B cell (primary cell): ENCODE data around the gene CTNNA1. TPM values are rescaled to one million over a fixed set of nuclear protein-coding genes. Genes with fewer than 3 reads are reported as not detected.

Experiments
- ATAC-seq: fragments of 200-7000 bp; cut with Tn5 transposase; one replicate; pipeline ENCODE4 v1.10.0; 2021; ENCODE audit warnings: low read depth, mild to moderate bottlenecking, moderate number of reproducible peaks, moderate library complexity
- CTCF ChIA-PET: fragments of 350-600 bp; sonication (Branson Sonifier 250); formaldehyde crosslinking; loops from one replicate; lab custom pipeline; 2021; ENCODE audit warnings: antibody characterized with exemption, inconsistent platforms; lab: Charles Lee
- POLR2A ChIA-PET: fragments of 350-600 bp; sonication (Branson Sonifier 250); formaldehyde crosslinking; loops from one replicate; lab custom pipeline; 2021; ENCODE audit warnings: antibody characterized with exemption; lab: Charles Lee
- DNase-seq: peaks from one replicate; pipeline ENCODE4 v3.0.0; 2013
- H2AFZ ChIP-seq: 2 replicates; pipeline ENCODE4 v1.6.1; 2012; ENCODE audit warnings: mild to moderate bottlenecking, low read depth, low read length; ENCODE audit not compliant: insufficient read depth, poor library complexity, severe bottlenecking
- H3K27ac ChIP-seq, 2 donors: 1 replicate in 1 of 2; 2 replicates in 1 of 2; pipeline ENCODE4 v1.5.1; 2012 to 2013; ENCODE audit warnings: low read length in 2 of 2, mild to moderate bottlenecking in 2 of 2, moderate library complexity in 1 of 2
- H3K27me3 ChIP-seq, 4 experiments: fragments of 200-600 bp in 1 of 4; sonication (generic) in 1 of 4; replicated peaks in 1 of 4; 1 replicate in 2 of 4; 2 replicates in 2 of 4; pipeline versions ENCODE4 v1.6.1 to v1.7.0; 2013 to 2016; ENCODE audit warnings: low read length in 3 of 4, mild to moderate bottlenecking in 2 of 4, mixed read lengths in 1 of 4, moderate library complexity in 1 of 4; ENCODE audit not compliant: insufficient read depth in 4 of 4, control insufficient read depth in 3 of 4; ENCODE audit errors: control extremely low read depth in 1 of 4
- H3K36me3 ChIP-seq, 2 experiments: replicated peaks in 1 of 2; 1 replicate in 1 of 2; 2 replicates in 1 of 2; pipeline versions ENCODE4 v1.6.1 to v1.7.1; 2013; ENCODE audit warnings: low read length in 1 of 2; ENCODE audit not compliant: insufficient read depth in 2 of 2, control insufficient read depth in 1 of 2; ENCODE audit errors: control extremely low read depth in 1 of 2, extremely low read depth in 1 of 2
- H3K4me1 ChIP-seq, 2 donors: fragments of 200-600 bp in 1 of 2; sonication (generic) in 1 of 2; 1 replicate in 1 of 2; 2 replicates in 1 of 2; pipeline versions ENCODE4 v1.5.1 to v1.6.1; 2013 to 2017; ENCODE audit warnings: low read length in 2 of 2; ENCODE audit not compliant: control insufficient read depth in 2 of 2, insufficient read depth in 2 of 2
- H3K4me2 ChIP-seq: replicated peaks from 2 replicates; pipeline ENCODE3; 2012; ENCODE audit warnings: mild to moderate bottlenecking, low read depth, low read length; ENCODE audit not compliant: poor library complexity, severe bottlenecking
- H3K4me3 ChIP-seq, 5 experiments: fragments of 200-600 bp in 1 of 5; sonication (generic) in 1 of 5; 1 replicate in 3 of 5; 2 replicates in 2 of 5; pipeline versions ENCODE4 v1.5.1 to v1.7.0; 2011 to 2016; ENCODE audit warnings: low read length in 4 of 5, mild to moderate bottlenecking in 4 of 5, low read depth in 2 of 5, control low read depth in 1 of 5, moderate library complexity in 1 of 5; ENCODE audit not compliant: insufficient read depth in 1 of 5; ENCODE audit errors: control extremely low read depth in 1 of 5, extremely low read depth in 1 of 5
- H3K79me2 ChIP-seq: fragments of 200-600 bp; sonication (generic); one replicate; pipeline ENCODE4 v1.6.0; 2016; ENCODE audit warnings: low read length; ENCODE audit not compliant: control insufficient read depth, insufficient read depth
- H3K9ac ChIP-seq: fragments of 200-600 bp; sonication (generic); 2 replicates; pipeline ENCODE4 v1.6.1; 2017; ENCODE audit warnings: mild to moderate bottlenecking, low read length, moderate library complexity
- H3K9me3 ChIP-seq, 3 donors: one replicate each; pipeline versions ENCODE4 v1.6.1 to v1.7.1; 2013; ENCODE audit warnings: low read length in 2 of 3; ENCODE audit not compliant: control insufficient read depth in 2 of 3, insufficient read depth in 1 of 3; ENCODE audit errors: control extremely low read depth in 1 of 3
- H4K20me1 ChIP-seq: 2 replicates; pipeline ENCODE4 v1.6.0; 2012; ENCODE audit warnings: mild to moderate bottlenecking, low read length; ENCODE audit not compliant: insufficient read depth, control insufficient read depth, poor library complexity, severe bottlenecking
- H3K27ac Mint-ChIP-seq: one replicate; pipeline ENCODE4 v1.8.0; 2021; ENCODE audit warnings: mixed read lengths
- H3K27me3 Mint-ChIP-seq: one replicate; pipeline ENCODE4 v1.8.0; 2021; ENCODE audit warnings: mixed read lengths
- H3K4me1 Mint-ChIP-seq: one replicate; pipeline ENCODE4 v1.8.0; 2021; ENCODE audit warnings: mixed read lengths
- H3K4me3 Mint-ChIP-seq: one replicate; pipeline ENCODE4 v1.8.0; 2021; ENCODE audit warnings: mixed read lengths
- H3K9me3 Mint-ChIP-seq: one replicate; pipeline ENCODE4 v1.8.0; 2022; ENCODE audit warnings: mixed read lengths; ENCODE audit not compliant: insufficient read depth
- EZH2 ChIP-seq: IDR thresholded peaks from 2 replicates; pipeline ENCODE4 v1.6.1; 2012; ENCODE audit warnings: borderline replicate concordance, low read depth, mild to moderate bottlenecking, moderate library complexity, low read length; ENCODE audit not compliant: insufficient read depth, poor library complexity, severe bottlenecking
- WGBS: methylation state at CpG from one replicate; pipeline ENCODE4 v1.1.5; 2013; ENCODE audit warnings: missing lambda C conversion rate; ENCODE audit not compliant: insufficient coverage; 5-methylcytosine and 5-hydroxymethylcytosine counted together
- intact Hi-C: fragments of 100-400 bp; cut with micrococcal nuclease; formaldehyde crosslinking; loops from one replicate; pipeline ENCODE4 v1.10.0; 2022
- polyA plus RNA-seq: library from polyadenylated mRNA; depleted of rRNA; stranded (reverse); fragments of >200 nt; gene quantifications from 2 replicates; pipeline ENCODE4 v1.2.3, GENCODE V29; 2012
- total RNA-seq, 2 donors: library from RNA; stranded (reverse); fragments of 120-200 nt in 1 of 2; gene quantifications; 1 replicate in 1 of 2; 2 replicates in 1 of 2; pipeline versions ENCODE4 v1.2.3 to v1.2.4, GENCODE V29; 2013 to 2022
- TF ChIP-seq, protein P1 (sequence below): fragments of 200-600 bp; IDR thresholded peaks from one replicate; pipeline ENCODE4 v1.8.0; 2022; ENCODE audit warnings: antibody characterized with exemption, mild to moderate bottlenecking

The CTNNA1 gene
- total and polyA plus RNA-seq, 2 donors (not counting 1 experiment from before 2014, with no cell fraction given), result 22.7 to 96.0 TPM

DNA sequence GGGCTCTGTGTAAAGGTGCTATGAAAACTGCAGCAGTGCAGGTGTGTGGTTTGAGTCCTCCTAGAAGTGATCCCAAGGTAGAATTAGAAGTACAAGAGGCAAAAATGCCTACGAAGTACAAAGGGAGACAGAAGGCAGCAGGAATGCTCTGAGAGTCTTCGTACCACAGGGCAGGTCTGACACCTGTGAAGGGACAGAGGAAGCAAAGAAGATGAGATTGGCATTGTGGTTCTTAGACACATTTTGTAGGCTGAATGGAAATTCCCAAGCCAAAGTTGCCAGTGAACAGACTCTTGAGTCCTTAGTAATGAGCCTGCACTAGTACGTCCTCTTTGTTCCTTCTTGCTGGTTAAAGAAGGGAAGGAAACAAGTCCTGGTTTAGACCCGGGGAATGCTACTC lies 123.6 kb downstream of the CTNNA1 start:
- H3K4me1 Mint-ChIP-seq, result peaks cover 5% of the 10 kb centered on the region
- no peaks in the 10 kb centered on the region for H3K9me3 ChIP-seq
- no peak overlapping the region for H3K4me3 ChIP-seq
- H3K27me3 ChIP-seq, result no peaks in the 10 kb centered on the region
- POLR2A ChIA-PET, result no interaction called here
- no peak overlapping the region for H3K27ac ChIP-seq
- no peaks in the 10 kb centered on the region for H3K36me3 ChIP-seq
- DNase-seq (no peak), ATAC-seq (no peak)
- intact Hi-C loops, result no loop called here
- WGBS, result 100% methylated on average over 2 of the region's 4 CpGs
- no peak overlapping the region for H3K9ac ChIP-seq
- TF ChIP-seq, protein P1, sequence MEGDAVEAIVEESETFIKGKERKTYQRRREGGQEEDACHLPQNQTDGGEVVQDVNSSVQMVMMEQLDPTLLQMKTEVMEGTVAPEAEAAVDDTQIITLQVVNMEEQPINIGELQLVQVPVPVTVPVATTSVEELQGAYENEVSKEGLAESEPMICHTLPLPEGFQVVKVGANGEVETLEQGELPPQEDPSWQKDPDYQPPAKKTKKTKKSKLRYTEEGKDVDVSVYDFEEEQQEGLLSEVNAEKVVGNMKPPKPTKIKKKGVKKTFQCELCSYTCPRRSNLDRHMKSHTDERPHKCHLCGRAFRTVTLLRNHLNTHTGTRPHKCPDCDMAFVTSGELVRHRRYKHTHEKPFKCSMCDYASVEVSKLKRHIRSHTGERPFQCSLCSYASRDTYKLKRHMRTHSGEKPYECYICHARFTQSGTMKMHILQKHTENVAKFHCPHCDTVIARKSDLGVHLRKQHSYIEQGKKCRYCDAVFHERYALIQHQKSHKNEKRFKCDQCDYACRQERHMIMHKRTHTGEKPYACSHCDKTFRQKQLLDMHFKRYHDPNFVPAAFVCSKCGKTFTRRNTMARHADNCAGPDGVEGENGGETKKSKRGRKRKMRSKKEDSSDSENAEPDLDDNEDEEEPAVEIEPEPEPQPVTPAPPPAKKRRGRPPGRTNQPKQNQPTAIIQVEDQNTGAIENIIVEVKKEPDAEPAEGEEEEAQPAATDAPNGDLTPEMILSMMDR, result no peak
- TF ChIP-seq EZH2, result no peak
- H3K4me2 ChIP-seq, result no peak overlapping the region
- H3K27ac Mint-ChIP-seq, result no peak overlapping the region
- no peaks in the 10 kb centered on the region for H3K27me3 Mint-ChIP-seq
- H2AFZ ChIP-seq, result no peak overlapping the region
- CTCF ChIA-PET, result interaction anchor here (1.4 kb wide), 1 partner anchor 8 kb away, joined by 3 read pairs; no protein-coding TSS in a partner anchor
- no peaks in the 10 kb centered on the region for H4K20me1 ChIP-seq
- no peak overlapping the region for H3K4me3 Mint-ChIP-seq
- H3K9me3 Mint-ChIP-seq, result peaks cover 4% of the 10 kb centered on the region
- H3K4me1 ChIP-seq, result no peaks in the 10 kb centered on the region
- H3K79me2 ChIP-seq, result no peaks in the 10 kb centered on the region

DNA sequence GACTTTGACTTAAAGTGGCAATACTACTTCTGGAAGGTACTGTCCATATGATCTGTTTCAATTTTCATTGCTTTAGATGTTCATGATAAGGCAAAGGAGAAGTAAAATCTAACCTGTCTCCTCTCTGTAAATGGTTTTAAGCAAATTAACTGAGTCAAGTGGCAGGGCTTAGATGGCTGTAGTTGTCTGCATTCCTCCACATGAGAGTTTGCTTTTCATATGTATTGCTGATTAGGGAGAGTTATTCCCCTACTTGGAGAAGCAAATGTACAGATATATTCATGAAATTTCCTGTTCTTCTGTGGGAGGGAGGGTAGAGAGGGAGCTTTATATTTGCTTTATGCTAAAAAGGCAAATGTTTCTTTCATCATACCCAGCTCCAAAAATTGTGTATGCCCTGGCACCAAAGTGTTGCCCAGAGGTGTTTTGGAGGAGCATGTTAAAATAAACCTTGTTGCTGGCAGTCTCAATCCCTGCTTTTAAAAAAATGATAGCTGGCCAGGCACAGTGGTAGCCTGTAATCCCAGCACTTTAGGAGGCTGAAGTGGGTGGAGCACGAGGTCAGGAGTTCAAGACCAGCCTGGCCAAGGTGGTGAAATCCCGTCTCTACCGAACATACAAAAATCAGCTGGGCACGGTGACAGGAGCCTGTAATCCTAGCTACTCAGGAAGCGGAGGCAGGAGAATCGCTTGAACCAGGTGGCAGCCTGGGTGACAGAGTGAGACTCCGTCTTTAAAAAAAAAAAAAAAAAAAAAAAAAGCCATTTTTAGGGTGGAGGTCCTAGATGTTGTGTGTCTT lies 125.4 kb downstream of the CTNNA1 start:
- no peaks in the 10 kb centered on the region for H3K27me3 Mint-ChIP-seq
- ATAC-seq (no peak), DNase-seq (no peak)
- H3K27ac Mint-ChIP-seq, result no peak overlapping the region
- Histone ChIP-seq H3K4me2 (no peak overlapping the region), H3K27ac (no peak overlapping the region), H3K36me3 (no peaks in the 10 kb centered on the region), H3K9me3 (no peaks in the 10 kb centered on the region), H3K4me1 (peaks cover 0 to 5% of the 10 kb centered on the region in 2 donors), H3K27me3 (no peaks in the 10 kb centered on the region), H4K20me1 (no peaks in the 10 kb centered on the region), H3K9ac (no peak overlapping the region), H3K4me3 (no peak overlapping the region), H3K79me2 (no peaks in the 10 kb centered on the region), H2AFZ (no peak overlapping the region)
- ChIA-PET POLR2A (no interaction called here), CTCF (no interaction called here)
- H3K4me1 Mint-ChIP-seq, result peaks cover 16% of the 10 kb centered on the region
- H3K9me3 Mint-ChIP-seq, result peaks cover 4% of the 10 kb centered on the region
- H3K4me3 Mint-ChIP-seq, result no peak overlapping the region
- 98% methylated on average over 4 of the region's 7 CpGs for WGBS
- intact Hi-C loops, result no loop called here
- TF ChIP-seq, protein P1, result no peak
- no peak for TF ChIP-seq EZH2
